Ovary (tissue), 3 donors: ENCODE data around the gene GUCY2F.

Experiments
- EP300 ChIP-seq: sonication (generic); formaldehyde crosslinking; IDR thresholded peaks from one replicate; pipeline ENCODE4 v1.6.1; 2017; ENCODE audit warnings: antibody characterized with exemption
- POLR2A ChIP-seq: fragments of 450-650 bp; IDR thresholded peaks from one replicate; pipeline ENCODE4 v1.6.1; 2017; ENCODE audit warnings: antibody characterized with exemption, mild to moderate bottlenecking, moderate library complexity
- TF ChIP-seq, protein P1 (sequence below), 3 donors: fragments of 450-650 bp in 2 of 3; fragments of 200-600 bp in 1 of 3; IDR thresholded peaks; one replicate each; pipeline versions ENCODE4 v1.5.1 to v1.8.0; 2016 to 2022; ENCODE audit warnings: antibody characterized with exemption in 3 of 3, mild to moderate bottlenecking in 1 of 3
- donor health status: DM: no; HTN: no; CAD: no.

DNA sequence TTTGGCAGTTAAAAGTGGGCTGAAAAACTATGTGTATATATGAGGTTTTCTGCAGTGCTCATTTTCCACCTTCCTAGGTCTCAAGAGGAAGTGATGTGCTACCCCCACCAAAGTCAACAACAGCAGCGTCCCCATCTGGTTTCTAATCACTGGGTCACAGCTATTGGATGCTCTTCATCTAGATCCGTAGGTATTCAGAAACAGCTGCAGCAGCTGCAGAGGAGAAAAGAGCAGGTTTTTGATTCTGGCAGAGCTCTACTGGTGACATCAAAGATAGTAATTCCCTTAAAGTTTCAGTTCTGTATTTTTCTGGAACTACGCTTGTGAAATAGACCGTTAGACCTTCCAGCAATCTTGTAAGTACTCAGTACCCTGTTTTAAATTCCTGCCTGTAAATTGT, 5.8 kb upstream of the GUCY2F start:
- TF ChIP-seq, protein P1, sequence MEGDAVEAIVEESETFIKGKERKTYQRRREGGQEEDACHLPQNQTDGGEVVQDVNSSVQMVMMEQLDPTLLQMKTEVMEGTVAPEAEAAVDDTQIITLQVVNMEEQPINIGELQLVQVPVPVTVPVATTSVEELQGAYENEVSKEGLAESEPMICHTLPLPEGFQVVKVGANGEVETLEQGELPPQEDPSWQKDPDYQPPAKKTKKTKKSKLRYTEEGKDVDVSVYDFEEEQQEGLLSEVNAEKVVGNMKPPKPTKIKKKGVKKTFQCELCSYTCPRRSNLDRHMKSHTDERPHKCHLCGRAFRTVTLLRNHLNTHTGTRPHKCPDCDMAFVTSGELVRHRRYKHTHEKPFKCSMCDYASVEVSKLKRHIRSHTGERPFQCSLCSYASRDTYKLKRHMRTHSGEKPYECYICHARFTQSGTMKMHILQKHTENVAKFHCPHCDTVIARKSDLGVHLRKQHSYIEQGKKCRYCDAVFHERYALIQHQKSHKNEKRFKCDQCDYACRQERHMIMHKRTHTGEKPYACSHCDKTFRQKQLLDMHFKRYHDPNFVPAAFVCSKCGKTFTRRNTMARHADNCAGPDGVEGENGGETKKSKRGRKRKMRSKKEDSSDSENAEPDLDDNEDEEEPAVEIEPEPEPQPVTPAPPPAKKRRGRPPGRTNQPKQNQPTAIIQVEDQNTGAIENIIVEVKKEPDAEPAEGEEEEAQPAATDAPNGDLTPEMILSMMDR (IDR thresholded peaks at IDR 0.05), result no peak
- TF ChIP-seq EP300 (no peak), POLR2A (no peak)
